HepG2 (cell line): Measurements from ENCODE around the gene FAM118A. TPM values are rescaled to one million over a fixed set of nuclear protein-coding genes. Genes with fewer than 3 reads are reported as not detected.
A peak's percentile ranks its signal among the peaks of the same experiment; 100 is the strongest.

Source experiments
- CEBPB ChIP-seq: IDR thresholded peaks from 2 replicates; pipeline ENCODE4 v1.6.1; 2011; ENCODE audit warnings: low read depth, low read length, improper control_type of control experiment, borderline replicate concordance
- EED ChIP-seq: sonication (generic); formaldehyde crosslinking; IDR thresholded peaks from 2 replicates; pipeline ENCODE4 v1.5.0; 2020; ENCODE audit warnings: mild to moderate bottlenecking, missing genetic modification reagents
- FOXO1 ChIP-seq: sonication (generic); formaldehyde crosslinking; IDR thresholded peaks from 2 replicates; pipeline ENCODE4 v1.4.0; 2020; ENCODE audit warnings: missing genetic modification reagents
- HIVEP1 ChIP-seq: sonication (generic); formaldehyde crosslinking; IDR thresholded peaks from 2 replicates; pipeline ENCODE4 v1.4.0; 2020; ENCODE audit warnings: mild to moderate bottlenecking, missing genetic modification reagents
- IRF9 ChIP-seq: sonication (generic); formaldehyde crosslinking; IDR thresholded peaks from 2 replicates; pipeline ENCODE4 v1.8.0; 2022; ENCODE audit warnings: missing genetic modification reagents, mild to moderate bottlenecking, borderline replicate concordance
- MED1 ChIP-seq: sonication (generic); formaldehyde crosslinking; IDR thresholded peaks from 2 replicates; pipeline ENCODE4 v1.4.0; 2020; ENCODE audit warnings: missing genetic modification reagents
- NBN ChIP-seq: fragments of 450-650 bp; conservative IDR thresholded peaks from 2 replicates; pipeline ENCODE4 v1.6.1; 2017
- NONO ChIP-seq, 2 experiments: fragments of 450-650 bp in 1 of 2; sonication (generic) in 1 of 2; formaldehyde crosslinking in 1 of 2; IDR thresholded peaks in 1 of 2; conservative IDR thresholded peaks in 1 of 2; 2 replicates each; pipeline versions ENCODE4 v1.6.1 to v1.8.0; 2017 to 2022; ENCODE audit warnings: mild to moderate bottlenecking in 1 of 2, missing genetic modification reagents in 1 of 2, moderate library complexity in 1 of 2
- PCBP1 ChIP-seq: fragments of 200-400 bp; formaldehyde crosslinking; IDR thresholded peaks from 2 replicates; pipeline ENCODE4 v1.6.1; 2017; ENCODE audit warnings: mild to moderate bottlenecking, low read depth, low read length, borderline replicate concordance
- PHF20 ChIP-seq: sonication (generic); formaldehyde crosslinking; IDR thresholded peaks from 2 replicates; pipeline ENCODE4 v1.5.0; 2020; ENCODE audit warnings: mild to moderate bottlenecking, missing genetic modification reagents
- RARG ChIP-seq: sonication (generic); formaldehyde crosslinking; IDR thresholded peaks from 2 replicates; pipeline ENCODE4 v1.4.0; 2020; ENCODE audit warnings: low read depth, mild to moderate bottlenecking, missing genetic modification reagents
- RBM39 ChIP-seq: fragments of 200-400 bp; formaldehyde crosslinking; IDR thresholded peaks from one replicate; pipeline ENCODE4 v1.6.1; 2018; ENCODE audit warnings: antibody characterized with exemption, mild to moderate bottlenecking, low read depth, low read length; ENCODE audit not compliant: poor library complexity, severe bottlenecking
- RFX5 ChIP-seq: IDR thresholded peaks from 2 replicates; pipeline ENCODE4 v1.6.1; 2011; ENCODE audit warnings: low read depth, low read length, improper control_type of control experiment
- TRIM24 ChIP-seq: sonication (generic); formaldehyde crosslinking; IDR thresholded peaks from 2 replicates; pipeline ENCODE4 v1.8.0; 2022; ENCODE audit warnings: mild to moderate bottlenecking, missing genetic modification reagents
- TSC22D2 ChIP-seq: sonication (generic); formaldehyde crosslinking; IDR thresholded peaks from 2 replicates; pipeline ENCODE4 v1.5.1; 2020; ENCODE audit warnings: missing genetic modification reagents, mild to moderate bottlenecking, borderline replicate concordance
- ZBTB1 ChIP-seq: sonication (generic); formaldehyde crosslinking; IDR thresholded peaks from 2 replicates; pipeline ENCODE4 v1.4.0; 2020; ENCODE audit warnings: missing genetic modification reagents, borderline replicate concordance
- ZBTB7B ChIP-seq: sonication (generic); formaldehyde crosslinking; IDR thresholded peaks from 2 replicates; pipeline ENCODE4 v1.4.0; 2020; ENCODE audit warnings: missing genetic modification reagents
- ZFP82 ChIP-seq: sonication (generic); formaldehyde crosslinking; IDR thresholded peaks from 2 replicates; pipeline ENCODE4 v1.5.1; 2020; ENCODE audit warnings: mild to moderate bottlenecking, missing genetic modification reagents, borderline replicate concordance
- ZNF562 ChIP-seq: sonication (generic); formaldehyde crosslinking; IDR thresholded peaks from 2 replicates; pipeline ENCODE4 v1.8.0; 2022; ENCODE audit warnings: missing genetic modification reagents, borderline replicate concordance
- ZNF720 ChIP-seq: sonication (generic); formaldehyde crosslinking; IDR thresholded peaks from 2 replicates; pipeline ENCODE4 v1.4.0; 2020; ENCODE audit warnings: missing genetic modification reagents
- ZSCAN5A ChIP-seq: sonication (generic); formaldehyde crosslinking; IDR thresholded peaks from 2 replicates; pipeline ENCODE4 v1.8.0; 2022; ENCODE audit warnings: mild to moderate bottlenecking, missing genetic modification reagents, borderline replicate concordance
- polyA plus RNA-seq, 8 experiments: library from polyadenylated mRNA; depleted of rRNA in 3 of 8; stranded (reverse) in 7 of 8; unstranded in 1 of 8; fragments of >200 nt; fragmentation: Illumina TruSeq in 4 of 8; extraction: Trizol in 4 of 8; gene quantifications; 2 replicates each; pipeline versions ENCODE4 v1.2.1 to v1.2.3, GENCODE V29; 2011 to 2016; ENCODE audit warnings: low read depth in 4 of 8, missing spikeins in 1 of 8, mixed read lengths in 1 of 8; ENCODE audit not compliant: insufficient read depth in 1 of 8
- total RNA-seq, 5 experiments: library from RNA; depleted of rRNA; stranded (reverse); fragments of >200 nt; fragmentation: Illumina TruSeq; extraction: Trizol; gene quantifications; 2 replicates each; pipeline ENCODE4 v1.2.3, GENCODE V29; 2016; ENCODE audit warnings: low read depth in 1 of 5
- TF ChIP-seq, protein P1 (sequence below): sonication (generic); formaldehyde crosslinking; IDR thresholded peaks from 2 replicates; pipeline ENCODE4 v1.4.0; 2020; ENCODE audit warnings: missing genetic modification reagents, mild to moderate bottlenecking, borderline replicate concordance
- TF ChIP-seq, protein P2 (sequence below): sonication (generic); formaldehyde crosslinking; IDR thresholded peaks from 2 replicates; pipeline ENCODE4 v1.4.0; 2020; ENCODE audit warnings: missing genetic modification reagents

FAM118A gene
- total and polyA plus RNA-seq, 2 of the 13 experiments (the other 11 are each of a cell fraction or from before 2014, with no cell fraction given) = 36.7 to 48.2 TPM

DNA sequence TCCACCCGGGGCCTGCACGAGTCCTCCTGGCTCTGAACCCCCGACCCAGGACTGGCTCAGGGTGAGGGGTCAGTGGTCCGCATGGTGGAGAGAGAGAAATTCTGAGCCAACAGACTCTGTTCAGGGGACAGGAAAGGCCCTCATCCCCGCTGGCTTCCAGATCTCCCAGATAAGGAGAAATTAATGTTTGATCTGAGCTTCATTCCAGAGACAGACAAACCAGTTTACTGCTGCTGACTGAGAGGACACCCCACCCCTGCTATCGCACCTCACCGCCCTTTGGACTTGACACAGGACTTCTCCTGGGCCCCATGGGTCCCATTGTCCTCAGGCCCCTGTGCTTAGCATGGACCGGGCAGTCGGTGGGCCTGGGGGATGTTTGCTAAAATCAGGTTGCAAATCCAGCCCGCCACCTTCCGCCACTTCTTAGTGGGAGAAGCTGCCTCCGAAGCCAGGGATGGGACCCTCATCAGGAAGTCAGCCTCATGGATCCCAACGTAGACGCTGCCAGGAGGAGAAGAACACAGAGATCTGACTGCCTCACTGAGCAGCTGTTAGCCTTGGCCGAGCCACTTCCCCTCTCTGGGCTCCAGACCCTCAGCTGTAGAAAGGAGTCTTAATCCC is 36.2 kb upstream of the FAM118A start (continued):
- TF ChIP-seq, protein P1, sequence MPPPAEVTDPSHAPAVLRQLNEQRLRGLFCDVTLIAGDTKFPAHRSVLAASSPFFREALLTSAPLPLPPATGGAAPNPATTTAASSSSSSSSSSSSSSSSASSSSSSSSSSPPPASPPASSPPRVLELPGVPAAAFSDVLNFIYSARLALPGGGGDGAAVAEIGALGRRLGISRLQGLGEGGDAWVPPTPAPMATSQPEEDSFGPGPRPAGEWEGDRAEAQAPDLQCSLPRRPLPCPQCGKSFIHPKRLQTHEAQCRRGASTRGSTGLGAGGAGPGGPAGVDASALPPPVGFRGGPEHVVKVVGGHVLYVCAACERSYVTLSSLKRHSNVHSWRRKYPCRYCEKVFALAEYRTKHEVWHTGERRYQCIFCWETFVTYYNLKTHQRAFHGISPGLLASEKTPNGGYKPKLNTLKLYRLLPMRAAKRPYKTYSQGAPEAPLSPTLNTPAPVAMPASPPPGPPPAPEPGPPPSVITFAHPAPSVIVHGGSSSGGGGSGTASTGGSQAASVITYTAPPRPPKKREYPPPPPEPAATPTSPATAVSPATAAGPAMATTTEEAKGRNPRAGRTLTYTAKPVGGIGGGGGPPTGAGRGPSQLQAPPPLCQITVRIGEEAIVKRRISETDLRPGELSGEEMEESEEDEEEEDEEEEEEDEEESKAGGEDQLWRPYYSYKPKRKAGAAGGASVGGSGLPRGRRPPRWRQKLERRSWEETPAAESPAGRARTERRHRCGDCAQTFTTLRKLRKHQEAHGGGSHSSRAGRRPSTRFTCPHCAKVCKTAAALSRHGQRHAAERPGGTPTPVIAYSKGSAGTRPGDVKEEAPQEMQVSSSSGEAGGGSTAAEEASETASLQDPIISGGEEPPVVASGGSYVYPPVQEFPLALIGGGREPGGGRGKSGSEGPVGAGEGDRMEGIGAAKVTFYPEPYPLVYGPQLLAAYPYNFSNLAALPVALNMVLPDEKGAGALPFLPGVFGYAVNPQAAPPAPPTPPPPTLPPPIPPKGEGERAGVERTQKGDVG (CRISPR knock-in tag) = peak; percentile 68; the same call in 1 of the 2 replicates
- peak; percentile 86 for TF ChIP-seq FOXO1 (CRISPR knock-in tag)
- peak; percentile 96 for TF ChIP-seq MED1 (CRISPR knock-in tag)
- TF ChIP-seq TRIM24 = no peak
- TF ChIP-seq NONO (IDR thresholded peaks at IDR 0.05) = no peak
- peak; percentile 63 for TF ChIP-seq NONO (CRISPR knock-in tag; conservative IDR thresholded peaks at IDR 0.05)
- no peak for TF ChIP-seq RFX5
- TF ChIP-seq ZNF562 (CRISPR knock-in tag) = no peak
- no peak for TF ChIP-seq RBM39
- TF ChIP-seq PHF20 = no peak
- no peak for TF ChIP-seq TSC22D2 (CRISPR knock-in tag)
- TF ChIP-seq RARG (CRISPR knock-in tag) = no peak
- no peak for TF ChIP-seq ZNF720
- peak; percentile 99 for TF ChIP-seq ZBTB7B
- TF ChIP-seq ZSCAN5A (CRISPR knock-in tag) = no peak
- no peak for TF ChIP-seq CEBPB
- no peak for TF ChIP-seq EED (CRISPR knock-in tag)
- TF ChIP-seq ZBTB1 (CRISPR knock-in tag) = no peak
- TF ChIP-seq PCBP1 = no peak
- TF ChIP-seq, protein P2, sequence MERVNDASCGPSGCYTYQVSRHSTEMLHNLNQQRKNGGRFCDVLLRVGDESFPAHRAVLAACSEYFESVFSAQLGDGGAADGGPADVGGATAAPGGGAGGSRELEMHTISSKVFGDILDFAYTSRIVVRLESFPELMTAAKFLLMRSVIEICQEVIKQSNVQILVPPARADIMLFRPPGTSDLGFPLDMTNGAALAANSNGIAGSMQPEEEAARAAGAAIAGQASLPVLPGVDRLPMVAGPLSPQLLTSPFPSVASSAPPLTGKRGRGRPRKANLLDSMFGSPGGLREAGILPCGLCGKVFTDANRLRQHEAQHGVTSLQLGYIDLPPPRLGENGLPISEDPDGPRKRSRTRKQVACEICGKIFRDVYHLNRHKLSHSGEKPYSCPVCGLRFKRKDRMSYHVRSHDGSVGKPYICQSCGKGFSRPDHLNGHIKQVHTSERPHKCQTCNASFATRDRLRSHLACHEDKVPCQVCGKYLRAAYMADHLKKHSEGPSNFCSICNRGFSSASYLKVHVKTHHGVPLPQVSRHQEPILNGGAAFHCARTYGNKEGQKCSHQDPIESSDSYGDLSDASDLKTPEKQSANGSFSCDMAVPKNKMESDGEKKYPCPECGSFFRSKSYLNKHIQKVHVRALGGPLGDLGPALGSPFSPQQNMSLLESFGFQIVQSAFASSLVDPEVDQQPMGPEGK = peak; percentile 96
- TF ChIP-seq ZFP82 (CRISPR knock-in tag) = peak; percentile 13; the same call in 1 of the 2 replicates
- TF ChIP-seq IRF9 (CRISPR knock-in tag) = no peak
- TF ChIP-seq HIVEP1 (CRISPR knock-in tag) = peak; percentile 62; the same call in 1 of the 2 replicates
- TF ChIP-seq NBN = no peak
